ENCODE results near the gene TBC1D17.

TBC1D17 gene

GRCh38 chr19:49849433-49850220, 27.9 kb upstream of the TBC1D17 start:
- DNase-seq: no peak

GRCh38 chr19:49850221-49850486, 27.3 kb upstream of the TBC1D17 start:
- DNase-seq: no peak

GRCh38 chr19:49850487-49851342, 26.8 kb upstream of the TBC1D17 start, which contains the start of gene PTOV1:
TSS of gene PTOV1 (plus strand) at chr19:49851159.
- peak; percentile 90 for DNase-seq

GRCh38 chr19:49851456-49852259, 25.8 kb upstream of the TBC1D17 start:
- no peak for DNase-seq

GRCh38 chr19:49852631-49853126, 24.8 kb upstream of the TBC1D17 start:
- no peak for DNase-seq

- DNase-seq: no peak
Measured at GRCh38 chr19:49853852-49854377, 23.6 kb upstream of the TBC1D17 start.

GRCh38 chr19:49854378-49855263, 22.9 kb upstream of the TBC1D17 start:
- DNase-seq: no peak

- DNase-seq: no peak
Measured at GRCh38 chr19:49855277-49855675, 22.2 kb upstream of the TBC1D17 start.

- no peak for DNase-seq
Measured at GRCh38 chr19:49855676-49856573, 21.6 kb upstream of the TBC1D17 start.

- DNase-seq: no peak
Measured at GRCh38 chr19:49856574-49857021, 20.9 kb upstream of the TBC1D17 start.

- no peak for DNase-seq
Measured at GRCh38 chr19:49857061-49857837, 20.3 kb upstream of the TBC1D17 start.

GRCh38 chr19:49857838-49858087, 19.7 kb upstream of the TBC1D17 start:
- DNase-seq: no peak

- DNase-seq: no peak
Measured at GRCh38 chr19:49858088-49858985, 19.2 kb upstream of the TBC1D17 start.

- DNase-seq: no peak
Measured at GRCh38 chr19:49859682-49860335, 17.7 kb upstream of the TBC1D17 start.

GRCh38 chr19:49860336-49861102, 17.0 kb upstream of the TBC1D17 start:
- DNase-seq: no peak

- no peak for DNase-seq
Measured at GRCh38 chr19:49861107-49861506, 16.4 kb upstream of the TBC1D17 start.

GRCh38 chr19:49861541-49862378, 15.7 kb upstream of the TBC1D17 start:
- DNase-seq: no peak

Measured in NCI-H1105 (cell line).